GM19240 (cell line): ENCODE results near the gene NINJ2.
"Not testable (repeated sequence)": the region's sequence is repeated elsewhere in the genome, so short reads cannot be mapped to it uniquely, and the experiment has no call there.

Experiments
- DNase-seq: peaks from one replicate; pipeline ENCODE4 v3.0.0; 2011; ENCODE audit warnings: low spot score; ENCODE audit not compliant: insufficient read length

NINJ2 gene

DNA sequence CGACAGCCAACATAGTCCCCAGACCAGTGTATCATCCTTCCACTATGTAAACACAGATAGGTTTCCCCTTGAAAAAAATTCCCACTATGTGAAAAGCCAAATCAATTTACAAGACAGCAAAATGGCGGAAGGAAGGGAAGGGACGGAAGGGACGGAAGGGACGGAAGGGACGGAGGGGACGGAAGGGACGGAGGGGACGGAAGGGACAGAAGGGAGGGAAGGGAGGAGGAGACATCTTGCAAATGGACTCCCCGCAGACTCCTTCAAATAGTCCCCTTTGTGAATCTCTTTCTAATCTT lies 75.3 kb downstream of the NINJ2 start:
- DNase-seq = no peak

- no peak for DNase-seq
Measured at GRCh38 chr12:587132-588023, 75.9 kb downstream of the NINJ2 start.

- DNase-seq = no peak
Measured at GRCh38 chr12:586318-587071, 76.8 kb downstream of the NINJ2 start.

GRCh38 chr12:585062-586061 lies 77.9 kb downstream of the NINJ2 start:
- DNase-seq = no peak

GRCh38 chr12:583251-583869 lies 79.9 kb downstream of the NINJ2 start:
- no peak for DNase-seq

- DNase-seq = no peak
Measured at GRCh38 chr12:581746-582145, 81.5 kb downstream of the NINJ2 start.

DNA sequence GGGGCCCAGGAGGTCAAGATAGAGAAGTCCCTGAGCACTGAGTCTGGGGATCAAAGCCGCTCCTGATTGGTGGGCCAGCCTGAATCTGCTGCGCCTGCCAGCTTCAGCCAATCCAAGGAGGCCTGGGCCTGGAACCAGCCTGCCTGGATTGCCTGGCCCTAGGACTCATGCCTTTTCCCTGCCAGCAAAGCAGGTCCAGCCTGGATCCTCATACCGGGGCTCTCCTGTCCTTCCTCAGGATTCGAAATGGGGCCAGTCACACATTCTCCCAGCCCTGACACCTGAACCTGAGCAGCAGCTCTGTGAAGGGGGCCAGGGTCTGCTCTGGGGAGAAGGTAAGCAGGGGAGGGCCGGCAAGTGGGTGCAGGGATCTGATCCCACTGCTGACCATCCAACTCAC lies 81.9 kb downstream of the NINJ2 start:
- no peak for DNase-seq

DNA sequence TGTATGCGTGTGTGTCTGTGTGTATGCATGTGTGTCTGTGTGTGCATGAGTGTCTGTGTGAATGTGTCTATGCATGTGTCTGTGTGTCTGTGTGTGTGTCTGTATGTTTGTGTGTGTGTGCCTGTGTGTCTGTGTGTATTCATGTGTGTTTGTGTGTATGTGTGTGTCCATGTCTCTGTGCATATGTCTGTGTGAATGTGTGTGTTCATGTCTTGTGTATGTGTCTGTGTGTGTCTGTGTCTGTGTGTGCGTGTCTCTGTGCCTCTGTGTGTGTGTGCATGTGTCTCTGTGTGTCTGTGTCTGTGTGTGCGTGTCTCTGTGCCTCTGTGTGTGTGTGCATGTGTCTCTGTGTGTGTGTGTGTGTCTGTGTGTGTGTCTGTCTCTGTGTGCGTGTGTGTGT lies 82.4 kb downstream of the NINJ2 start:
- DNase-seq = no peak

GRCh38 chr12:579420-580110 lies 83.7 kb downstream of the NINJ2 start:
- DNase-seq = no peak

GRCh38 chr12:578748-579419 lies 84.4 kb downstream of the NINJ2 start:
- DNase-seq = no peak

DNA sequence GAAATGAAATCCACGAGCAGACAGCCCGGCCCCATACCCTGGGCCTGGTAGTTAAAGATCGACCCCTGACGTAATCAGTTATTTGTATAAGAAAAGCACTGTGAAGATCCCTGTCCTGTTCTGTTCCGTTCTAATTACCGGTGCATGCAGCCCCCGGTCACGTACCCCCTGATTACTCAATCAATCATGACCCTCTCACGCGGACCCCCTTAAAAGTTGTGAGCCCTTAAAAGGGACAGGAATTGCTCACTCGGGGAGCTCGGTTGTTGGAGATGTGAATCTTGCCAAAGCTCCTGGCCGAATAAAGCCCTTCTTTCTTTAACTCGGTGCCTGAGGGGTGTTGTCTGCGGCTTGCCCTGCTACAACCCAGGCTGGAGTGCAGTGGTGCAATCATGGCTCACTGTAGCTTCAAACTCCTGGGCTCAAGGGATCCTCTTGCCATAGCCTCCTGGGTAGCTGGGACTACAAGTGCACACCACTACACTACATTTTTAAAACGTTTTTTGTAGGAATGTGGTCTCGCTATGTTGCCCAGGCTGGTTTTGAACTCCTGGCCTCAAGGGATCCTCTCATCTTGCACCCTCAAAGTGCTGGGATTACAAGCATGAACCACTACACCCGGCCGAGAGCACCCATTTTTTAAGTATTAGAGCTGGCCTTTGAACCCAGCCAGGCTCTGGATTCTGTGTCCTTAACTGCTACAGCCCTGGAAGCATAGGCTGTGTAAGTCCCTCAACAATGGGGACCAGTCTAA lies 85.1 kb downstream of the NINJ2 start:
- DNase-seq = not testable (repeated sequence)

- DNase-seq = no peak
Measured at GRCh38 chr12:576615-577110, 86.6 kb downstream of the NINJ2 start.

GRCh38 chr12:575948-576614 lies 87.2 kb downstream of the NINJ2 start:
- DNase-seq = peak; percentile 89

GRCh38 chr12:575129-575502 lies 88.1 kb downstream of the NINJ2 start:
- DNase-seq = no peak

DNA sequence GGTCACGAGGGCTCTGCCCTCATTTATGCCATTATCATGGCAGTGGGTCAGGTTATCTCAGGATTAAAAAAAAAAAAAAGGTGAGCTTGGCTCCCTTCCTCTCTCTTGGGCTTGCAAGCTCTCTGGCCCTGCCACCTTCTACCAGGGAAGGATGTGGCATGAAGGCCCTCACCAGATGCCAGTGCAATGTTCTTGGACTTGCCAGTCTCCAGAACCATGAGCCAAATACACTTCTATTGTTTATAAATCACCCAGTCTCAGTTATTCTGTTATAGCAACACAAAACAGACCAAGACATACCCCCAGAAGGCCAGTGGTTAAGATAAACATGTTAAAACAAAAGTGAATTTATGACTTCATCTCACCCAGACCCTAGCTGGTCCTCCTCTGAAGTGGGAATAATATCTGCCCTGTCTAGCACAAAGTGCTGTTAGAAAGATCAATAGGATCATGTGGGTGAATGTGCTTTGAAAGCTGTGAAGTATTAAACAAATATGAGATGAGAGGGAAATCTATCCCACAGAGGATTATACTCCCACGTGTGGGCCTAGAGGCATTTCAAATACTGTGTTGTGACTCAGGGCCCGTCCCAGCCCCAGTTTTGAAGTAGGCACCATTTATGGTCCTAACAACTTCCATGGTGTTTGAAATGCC lies 88.6 kb downstream of the NINJ2 start:
- DNase-seq = no peak

DNA sequence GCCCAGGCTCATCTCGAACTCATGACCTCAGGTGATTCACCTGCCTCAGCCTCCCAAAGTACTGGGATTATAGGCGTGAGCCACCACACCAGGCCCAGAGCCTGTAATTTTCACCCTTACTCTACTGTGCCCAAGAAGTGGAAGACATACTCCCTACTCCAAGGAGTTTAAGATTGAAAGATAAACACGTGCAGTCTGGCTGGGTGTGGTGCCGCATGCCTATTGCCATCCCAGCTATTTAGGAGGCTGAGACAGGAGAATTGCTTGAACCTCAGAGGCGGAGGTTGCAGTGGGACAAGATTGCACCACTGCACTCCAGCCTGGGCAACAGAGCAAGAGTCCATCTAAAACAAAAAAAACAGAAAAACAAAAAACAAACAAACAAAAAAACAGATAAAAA lies 90.0 kb downstream of the NINJ2 start:
- DNase-seq = no peak

- DNase-seq = no peak
Measured at GRCh38 chr12:572532-572899, 90.7 kb downstream of the NINJ2 start.
